HCT116 (cell line): Measurements from ENCODE around the gene NCOA5. TPM values are rescaled to one million over a fixed set of nuclear protein-coding genes. Genes with fewer than 3 reads are reported as not detected.

Experiments
- ATAC-seq: fragments of 200-7000 bp; cut with Tn5 transposase; 2 replicates; pipeline ENCODE4 v1.9.1; 2020; ENCODE audit warnings: mild to moderate bottlenecking, moderate library complexity
- BruUV-seq: library from RNA; stranded (reverse); fragments of 400-500 nt; replicated peaks from 2 replicates; lab custom pipeline; 2021; lab: Mats Ljungman, UMichigan
- CTCF ChIA-PET: fragments of 300-600 bp; sonication (Branson Sonifier 250); formaldehyde crosslinking; loops from one replicate; lab custom pipeline; 2021; ENCODE audit warnings: antibody characterized with exemption; lab: Charles Lee
- POLR2A ChIA-PET: fragments of 300-600, 350-600 bp; sonication (Branson Sonifier 250); formaldehyde crosslinking; loops from one replicate; lab custom pipeline; 2021; ENCODE audit warnings: antibody characterized with exemption; lab: Charles Lee
- RAD21 ChIA-PET, 2 experiments: fragments of 300-600 bp; sonication (Branson Sonifier 250); formaldehyde crosslinking; loops; one replicate each; lab custom pipeline; 2023; ENCODE audit warnings: low total read pairs in 2 of 2; ENCODE audit not compliant: uncharacterized antibody in 2 of 2, unreplicated experiment in 2 of 2, low non-redundant PET in 1 of 2; lab: Charles Lee
- DNase-seq: peaks from one replicate; pipeline ENCODE4 v3.0.0-alpha.2; 2010; ENCODE audit warnings: low read depth, low spot score
- H2AFZ ChIP-seq: fragments of 200-600 bp; shearing (Covaris generic), sonication (generic); 2 replicates; pipeline ENCODE4 v1.6.1; 2017; ENCODE audit warnings: low read depth, mixed run types, mixed read lengths, antibody characterized with exemption, low read length; ENCODE audit not compliant: poor library complexity, severe bottlenecking
- H3K27ac ChIP-seq: 2 replicates; pipeline ENCODE4 v1.5.1; 2012; ENCODE audit warnings: low read depth, low read length
- H3K27me3 ChIP-seq: fragments of 200-600 bp; sonication (generic); 2 replicates; pipeline ENCODE4 v1.6.1; 2016; ENCODE audit warnings: mixed run types, low read length, mixed read lengths; ENCODE audit not compliant: insufficient read depth
- H3K36me3 ChIP-seq, 2 experiments: fragments of 200-500 bp in 1 of 2; fragments of 200-600 bp in 1 of 2; sonication (Bioruptor generic) in 1 of 2; sonication (generic) in 1 of 2; 2 replicates each; pipeline versions ENCODE4 v1.5.1 to v1.6.1; 2014 to 2016; ENCODE audit warnings: low read length in 2 of 2, inconsistent platforms in 1 of 2, mixed read lengths in 1 of 2, mixed run types in 1 of 2; ENCODE audit not compliant: insufficient read depth in 2 of 2, control insufficient read depth in 1 of 2
- H3K4me1 ChIP-seq, 2 experiments: fragments of 200-600 bp in 1 of 2; sonication (generic) in 1 of 2; 2 replicates each; pipeline versions ENCODE4 v1.5.1 to v1.6.1; 2012 to 2017; ENCODE audit warnings: low read length in 2 of 2, inconsistent platforms in 1 of 2, mild to moderate bottlenecking in 1 of 2, mixed read lengths in 1 of 2, mixed run types in 1 of 2, moderate library complexity in 1 of 2; ENCODE audit not compliant: insufficient read depth in 2 of 2, control insufficient read depth in 1 of 2
- H3K4me2 ChIP-seq: fragments of 200-600 bp; sonication (generic); 2 replicates; pipeline ENCODE4 v1.6.1; 2017; ENCODE audit warnings: mixed run types, low read length, mixed read lengths
- H3K4me3 ChIP-seq, 2 experiments: fragments of 200-600 bp in 1 of 2; sonication (generic) in 1 of 2; replicated peaks in 1 of 2; 2 replicates each; pipeline ENCODE4 v1.5.1; 2011 to 2016; ENCODE audit warnings: low read length in 2 of 2, control low read depth in 1 of 2, low read depth in 1 of 2, mild to moderate bottlenecking in 1 of 2, mixed read lengths in 1 of 2, mixed run types in 1 of 2
- H3K79me2 ChIP-seq: fragments of 200-600 bp; sonication (generic); 2 replicates; pipeline ENCODE4 v1.6.1; 2017; ENCODE audit warnings: mild to moderate bottlenecking, mixed run types, low read length, moderate library complexity, mixed read lengths; ENCODE audit not compliant: insufficient read depth
- H3K9ac ChIP-seq: fragments of 200-600 bp; sonication (generic); 2 replicates; pipeline ENCODE4 v1.6.1; 2016; ENCODE audit warnings: low read length, mixed read lengths
- H3K9me2 ChIP-seq: fragments of 200-600 bp; sonication (generic), shearing (Covaris generic); 2 replicates; pipeline ENCODE4 v1.6.1; 2017; ENCODE audit warnings: mixed run types, mild to moderate bottlenecking, moderate library complexity; ENCODE audit not compliant: insufficient read depth
- H3K9me3 ChIP-seq, 2 experiments: fragments of 200-500 bp in 1 of 2; fragments of 200-600 bp in 1 of 2; sonication (Bioruptor generic) in 1 of 2; sonication (generic) in 1 of 2; 2 replicates each; pipeline ENCODE4 v1.6.1; 2014 to 2017; ENCODE audit warnings: low read length in 2 of 2, mixed read lengths in 2 of 2, inconsistent platforms in 1 of 2, low read depth in 1 of 2, mild to moderate bottlenecking in 1 of 2, mixed run types in 1 of 2, moderate library complexity in 1 of 2; ENCODE audit not compliant: control insufficient read depth in 1 of 2, insufficient read depth in 1 of 2
- H4K20me1 ChIP-seq: fragments of 200-600 bp; sonication (generic), shearing (Covaris generic); 2 replicates; pipeline ENCODE4 v1.6.1; 2017; ENCODE audit warnings: mixed run types, mild to moderate bottlenecking, moderate library complexity; ENCODE audit not compliant: insufficient read depth
- EGR1 ChIP-seq: IDR thresholded peaks from 2 replicates; pipeline ENCODE4 v1.6.1; 2012; ENCODE audit warnings: low read depth
- ELF1 ChIP-seq: IDR thresholded peaks from 2 replicates; pipeline ENCODE4 v1.6.1; 2012; ENCODE audit warnings: low read depth, borderline replicate concordance
- EZH2phosphoT487 ChIP-seq: fragments of 200-600 bp; IDR thresholded peaks from 2 replicates; pipeline ENCODE4 v1.6.1; 2018; ENCODE audit warnings: antibody characterized with exemption, borderline replicate concordance
- POLR2AphosphoS5 ChIP-seq: IDR thresholded peaks from 2 replicates; pipeline ENCODE4 v1.6.1; 2011; ENCODE audit warnings: mild to moderate bottlenecking, low read depth, low read length, moderate library complexity
- RAD21 ChIP-seq: IDR thresholded peaks from 2 replicates; pipeline ENCODE4 v1.6.1; 2012; ENCODE audit warnings: low read depth, mild to moderate bottlenecking
- SRF ChIP-seq: IDR thresholded peaks from 2 replicates; pipeline ENCODE4 v1.6.1; 2012; ENCODE audit warnings: low read depth
- TCF7L2 ChIP-seq: IDR thresholded peaks from 2 replicates; pipeline ENCODE4 v1.7.0; 2011; ENCODE audit warnings: borderline replicate concordance, inconsistent platforms; ENCODE audit not compliant: insufficient read depth, insufficient read length; ENCODE audit errors: extremely low read depth
- intact Hi-C: fragments of 100-400 bp; cut with micrococcal nuclease; formaldehyde crosslinking; loops from 2 replicates; pipeline ENCODE4 v1.10.0; 2022
- total RNA-seq: library from RNA; stranded (reverse); gene quantifications from one replicate; pipeline ENCODE4 v1.2.1, GENCODE V29; 2021; ENCODE audit not compliant: unreplicated experiment
- TF ChIP-seq, protein P1 (sequence below): IDR thresholded peaks from 2 replicates; pipeline ENCODE4 v1.6.1; 2012
- TF ChIP-seq, protein P2 (sequence below), 3 experiments: fragments of 200-600 bp in 1 of 3; sonication (generic) in 1 of 3; IDR thresholded peaks in 2 of 3; conservative IDR thresholded peaks in 1 of 3; 2 replicates each; pipeline ENCODE4 v1.5.1; 2012 to 2017; ENCODE audit warnings: low read depth in 2 of 3, low read length in 2 of 3, antibody characterized with exemption in 1 of 3, borderline replicate concordance in 1 of 3, control low read depth in 1 of 3, mild to moderate bottlenecking in 1 of 3, mixed read lengths in 1 of 3, mixed run types in 1 of 3, moderate library complexity in 1 of 3; ENCODE audit not compliant: insufficient read depth in 1 of 3
- TF ChIP-seq, protein P3 (sequence below): IDR thresholded peaks from 2 replicates; pipeline ENCODE4 v1.6.1; 2012; ENCODE audit warnings: low read depth

The NCOA5 gene
- total RNA-seq, 1 experiment from 2014 or later = 31.6 TPM

DNA sequence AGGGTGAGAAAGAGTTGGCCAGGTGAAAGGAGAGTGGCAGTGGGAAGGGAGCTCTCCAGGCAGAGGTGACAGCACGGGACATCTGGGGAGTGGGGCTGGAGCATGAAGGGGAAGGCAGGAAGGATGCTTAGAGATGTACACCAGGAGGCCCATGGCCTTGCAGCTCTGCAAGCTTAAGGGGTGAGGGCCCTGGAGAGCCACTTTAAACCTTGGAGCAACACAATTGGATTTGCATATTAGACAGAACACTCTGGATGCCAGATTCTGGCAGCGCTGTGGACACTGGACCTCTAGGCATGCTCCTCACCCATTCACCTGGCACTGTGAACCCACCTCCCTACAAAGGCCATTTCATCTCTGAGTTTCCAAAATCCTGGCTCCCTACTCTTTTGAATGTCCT lies 24.7 kb upstream of the NCOA5 start:
- peaks cover 11 to 15% of the 10 kb centered on the region in 2 experiments for H3K4me1 ChIP-seq
- no peak overlapping the region for H3K27ac ChIP-seq
- intact Hi-C loops = no loop called here
- H3K9me2 ChIP-seq = no peaks in the 10 kb centered on the region
- H3K79me2 ChIP-seq = peaks cover 4% of the 10 kb centered on the region; the same call in 1 of the 2 replicates
- no TSS peak for BruUV-seq
- no peak overlapping the region for H2AFZ ChIP-seq
- TF ChIP-seq EGR1 (no peak), TCF7L2 (no peak), POLR2AphosphoS5 (no peak), RAD21 (no peak), SRF (no peak), EZH2phosphoT487 (no peak), ELF1 (no peak)
- TF ChIP-seq, protein P1, sequence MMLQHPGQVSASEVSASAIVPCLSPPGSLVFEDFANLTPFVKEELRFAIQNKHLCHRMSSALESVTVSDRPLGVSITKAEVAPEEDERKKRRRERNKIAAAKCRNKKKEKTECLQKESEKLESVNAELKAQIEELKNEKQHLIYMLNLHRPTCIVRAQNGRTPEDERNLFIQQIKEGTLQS = no peak
- TF ChIP-seq, protein P2, sequence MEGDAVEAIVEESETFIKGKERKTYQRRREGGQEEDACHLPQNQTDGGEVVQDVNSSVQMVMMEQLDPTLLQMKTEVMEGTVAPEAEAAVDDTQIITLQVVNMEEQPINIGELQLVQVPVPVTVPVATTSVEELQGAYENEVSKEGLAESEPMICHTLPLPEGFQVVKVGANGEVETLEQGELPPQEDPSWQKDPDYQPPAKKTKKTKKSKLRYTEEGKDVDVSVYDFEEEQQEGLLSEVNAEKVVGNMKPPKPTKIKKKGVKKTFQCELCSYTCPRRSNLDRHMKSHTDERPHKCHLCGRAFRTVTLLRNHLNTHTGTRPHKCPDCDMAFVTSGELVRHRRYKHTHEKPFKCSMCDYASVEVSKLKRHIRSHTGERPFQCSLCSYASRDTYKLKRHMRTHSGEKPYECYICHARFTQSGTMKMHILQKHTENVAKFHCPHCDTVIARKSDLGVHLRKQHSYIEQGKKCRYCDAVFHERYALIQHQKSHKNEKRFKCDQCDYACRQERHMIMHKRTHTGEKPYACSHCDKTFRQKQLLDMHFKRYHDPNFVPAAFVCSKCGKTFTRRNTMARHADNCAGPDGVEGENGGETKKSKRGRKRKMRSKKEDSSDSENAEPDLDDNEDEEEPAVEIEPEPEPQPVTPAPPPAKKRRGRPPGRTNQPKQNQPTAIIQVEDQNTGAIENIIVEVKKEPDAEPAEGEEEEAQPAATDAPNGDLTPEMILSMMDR (IDR thresholded peaks at IDR 0.05 in 2 of 3, conservative IDR thresholded peaks at IDR 0.05 in 1 of 3; ENCODE audit: borderline replicate concordance in 1 of 3, insufficient read depth in 1 of 3, low read depth in 2 of 3, low read length in 2 of 3) = no peak
- TF ChIP-seq, protein P3, sequence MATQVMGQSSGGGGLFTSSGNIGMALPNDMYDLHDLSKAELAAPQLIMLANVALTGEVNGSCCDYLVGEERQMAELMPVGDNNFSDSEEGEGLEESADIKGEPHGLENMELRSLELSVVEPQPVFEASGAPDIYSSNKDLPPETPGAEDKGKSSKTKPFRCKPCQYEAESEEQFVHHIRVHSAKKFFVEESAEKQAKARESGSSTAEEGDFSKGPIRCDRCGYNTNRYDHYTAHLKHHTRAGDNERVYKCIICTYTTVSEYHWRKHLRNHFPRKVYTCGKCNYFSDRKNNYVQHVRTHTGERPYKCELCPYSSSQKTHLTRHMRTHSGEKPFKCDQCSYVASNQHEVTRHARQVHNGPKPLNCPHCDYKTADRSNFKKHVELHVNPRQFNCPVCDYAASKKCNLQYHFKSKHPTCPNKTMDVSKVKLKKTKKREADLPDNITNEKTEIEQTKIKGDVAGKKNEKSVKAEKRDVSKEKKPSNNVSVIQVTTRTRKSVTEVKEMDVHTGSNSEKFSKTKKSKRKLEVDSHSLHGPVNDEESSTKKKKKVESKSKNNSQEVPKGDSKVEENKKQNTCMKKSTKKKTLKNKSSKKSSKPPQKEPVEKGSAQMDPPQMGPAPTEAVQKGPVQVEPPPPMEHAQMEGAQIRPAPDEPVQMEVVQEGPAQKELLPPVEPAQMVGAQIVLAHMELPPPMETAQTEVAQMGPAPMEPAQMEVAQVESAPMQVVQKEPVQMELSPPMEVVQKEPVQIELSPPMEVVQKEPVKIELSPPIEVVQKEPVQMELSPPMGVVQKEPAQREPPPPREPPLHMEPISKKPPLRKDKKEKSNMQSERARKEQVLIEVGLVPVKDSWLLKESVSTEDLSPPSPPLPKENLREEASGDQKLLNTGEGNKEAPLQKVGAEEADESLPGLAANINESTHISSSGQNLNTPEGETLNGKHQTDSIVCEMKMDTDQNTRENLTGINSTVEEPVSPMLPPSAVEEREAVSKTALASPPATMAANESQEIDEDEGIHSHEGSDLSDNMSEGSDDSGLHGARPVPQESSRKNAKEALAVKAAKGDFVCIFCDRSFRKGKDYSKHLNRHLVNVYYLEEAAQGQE = no peak
- no peak overlapping the region for H3K4me3 ChIP-seq
- DNase-seq (no peak), ATAC-seq (no peak)
- no peaks in the 10 kb centered on the region for H3K36me3 ChIP-seq
- no peaks in the 10 kb centered on the region for H3K9me3 ChIP-seq
- H3K4me2 ChIP-seq = no peak overlapping the region
- H3K9ac ChIP-seq = no peak overlapping the region
- H4K20me1 ChIP-seq = no peaks in the 10 kb centered on the region
- RAD21 ChIA-PET = no interaction called here
- H3K27me3 ChIP-seq = peaks cover 17% of the 10 kb centered on the region; the same call in 1 of the 2 replicates
- POLR2A ChIA-PET = no interaction called here
- CTCF ChIA-PET = no interaction called here
